WTC11 (cell line): Measurements from ENCODE around the gene FERMT2. TPM values are rescaled to one million over a fixed set of nuclear protein-coding genes. Genes with fewer than 3 reads are reported as not detected.

ENCODE experiments used
- ATAC-seq: fragments of 200-7000 bp; cut with Tn5 transposase; 2 replicates; pipeline ENCODE4 v1.10.0; 2021; ENCODE audit warnings: mild to moderate bottlenecking, moderate library complexity
- CTCF ChIA-PET: fragments of 300-600 bp; sonication (Branson Sonifier 250); formaldehyde crosslinking; loops from one replicate; lab custom pipeline; 2021; ENCODE audit warnings: antibody characterized with exemption; lab: Charles Lee
- POLR2A ChIA-PET: fragments of 350-600 bp; sonication (Branson Sonifier 250); formaldehyde crosslinking; loops from one replicate; lab custom pipeline; 2021; ENCODE audit warnings: antibody characterized with exemption; lab: Charles Lee
- DNase-seq: peaks from one replicate; pipeline ENCODE4 v3.0.0; 2021; ENCODE audit warnings: low spot score
- H3K27ac Mint-ChIP-seq: 2 replicates; pipeline ENCODE4 v1.8.0; 2021; ENCODE audit warnings: mixed read lengths
- H3K27me3 Mint-ChIP-seq: 2 replicates; pipeline ENCODE4 v1.8.0; 2021; ENCODE audit warnings: low read depth, mild to moderate bottlenecking, moderate library complexity, mixed read lengths
- H3K36me3 Mint-ChIP-seq: 2 replicates; pipeline ENCODE4 v1.8.0; 2021; ENCODE audit warnings: mixed read lengths
- H3K4me1 Mint-ChIP-seq: 2 replicates; pipeline ENCODE4 v1.8.0; 2022; ENCODE audit warnings: mixed read lengths
- H3K4me3 Mint-ChIP-seq: 2 replicates; pipeline ENCODE4 v1.8.0; 2021; ENCODE audit warnings: mild to moderate bottlenecking, moderate library complexity, mixed read lengths
- H3K9me3 Mint-ChIP-seq: 2 replicates; pipeline ENCODE4 v1.8.0; 2021; ENCODE audit warnings: mixed read lengths
- ATF1 ChIP-seq: sonication (generic); formaldehyde crosslinking; IDR thresholded peaks from 2 replicates; pipeline ENCODE4 v1.8.1; 2023; ENCODE audit warnings: mild to moderate bottlenecking, moderate library complexity, missing genetic modification reagents
- CBFB ChIP-seq: sonication (generic); formaldehyde crosslinking; IDR thresholded peaks from 2 replicates; pipeline ENCODE4 v1.8.1; 2022; ENCODE audit warnings: mild to moderate bottlenecking, low read depth, missing genetic modification reagents
- EMX1 ChIP-seq: fragments of 250-450 bp; sonication (Bioruptor Pico); IDR thresholded peaks from 2 replicates; pipeline ENCODE4 v1.8.0; 2021; ENCODE audit warnings: mild to moderate bottlenecking
- ETV6 ChIP-seq: sonication (generic); formaldehyde crosslinking; IDR thresholded peaks from 2 replicates; pipeline ENCODE4 v1.8.1; 2022; ENCODE audit warnings: mild to moderate bottlenecking, missing genetic modification reagents
- FOXK1 ChIP-seq: sonication (generic); formaldehyde crosslinking; IDR thresholded peaks from 2 replicates; pipeline ENCODE4 v1.8.0; 2022; ENCODE audit warnings: mild to moderate bottlenecking, moderate library complexity, missing genetic modification reagents
- GTF2I ChIP-seq: fragments of 250-450 bp; sonication (Bioruptor Pico); conservative IDR thresholded peaks from 2 replicates; pipeline ENCODE4 v1.4.0; 2021; ENCODE audit warnings: mild to moderate bottlenecking
- IRF2 ChIP-seq: sonication (generic); formaldehyde crosslinking; IDR thresholded peaks from 2 replicates; pipeline ENCODE4 v1.8.0; 2022; ENCODE audit warnings: low read depth, missing genetic modification reagents, borderline replicate concordance
- NFE2L1 ChIP-seq: sonication (generic); formaldehyde crosslinking; IDR thresholded peaks from 2 replicates; pipeline ENCODE4 v1.8.1; 2023; ENCODE audit warnings: missing genetic modification reagents
- NR3C1 ChIP-seq: sonication (generic); formaldehyde crosslinking; conservative IDR thresholded peaks from 2 replicates; pipeline ENCODE4 v1.8.1; 2023; ENCODE audit warnings: low read depth, mild to moderate bottlenecking, missing genetic modification reagents
- OVOL2 ChIP-seq: fragments of 250-450 bp; sonication (Bioruptor Pico); IDR thresholded peaks from 2 replicates; pipeline ENCODE4 v1.9.0; 2021; ENCODE audit warnings: mild to moderate bottlenecking, borderline replicate concordance
- PREB ChIP-seq: sonication (generic); formaldehyde crosslinking; IDR thresholded peaks from 2 replicates; pipeline ENCODE4 v1.8.1; 2022; ENCODE audit warnings: mild to moderate bottlenecking, missing genetic modification reagents, moderate library complexity, borderline replicate concordance
- PRRX2 ChIP-seq: fragments of 250-450 bp; sonication (Bioruptor Pico); IDR thresholded peaks from 2 replicates; pipeline ENCODE4 v1.8.0; 2021; ENCODE audit warnings: mild to moderate bottlenecking
- SMAD4 ChIP-seq: sonication (generic); formaldehyde crosslinking; IDR thresholded peaks from 2 replicates; pipeline ENCODE4 v1.8.0; 2022; ENCODE audit warnings: mild to moderate bottlenecking, missing genetic modification reagents
- SOX15 ChIP-seq: fragments of 250-450 bp; sonication (Bioruptor Pico); IDR thresholded peaks from 2 replicates; pipeline ENCODE4 v1.9.0; 2021; ENCODE audit warnings: mild to moderate bottlenecking
- TCF7 ChIP-seq: sonication (generic); formaldehyde crosslinking; IDR thresholded peaks from 2 replicates; pipeline ENCODE4 v1.8.0; 2022; ENCODE audit warnings: mild to moderate bottlenecking, low read depth, missing genetic modification reagents, moderate library complexity
- TEAD1 ChIP-seq: sonication (generic); formaldehyde crosslinking; IDR thresholded peaks from 2 replicates; pipeline ENCODE4 v1.8.0; 2022; ENCODE audit warnings: mild to moderate bottlenecking, missing genetic modification reagents
- TEAD4 ChIP-seq: sonication (generic); formaldehyde crosslinking; IDR thresholded peaks from 2 replicates; pipeline ENCODE4 v1.8.0; 2022; ENCODE audit warnings: mild to moderate bottlenecking, missing genetic modification reagents
- ZBTB43 ChIP-seq: sonication (generic); formaldehyde crosslinking; IDR thresholded peaks from 2 replicates; pipeline ENCODE4 v1.8.1; 2023; ENCODE audit warnings: mild to moderate bottlenecking, missing genetic modification reagents
- ZNF396 ChIP-seq: fragments of 250-450 bp; sonication (Bioruptor Pico); IDR thresholded peaks from 2 replicates; pipeline ENCODE4 v1.8.0; 2021; ENCODE audit warnings: mild to moderate bottlenecking, moderate library complexity, borderline replicate concordance
- ZNF416 ChIP-seq: fragments of 250-450 bp; sonication (Bioruptor Pico); IDR thresholded peaks from 2 replicates; pipeline ENCODE4 v1.9.0; 2021; ENCODE audit warnings: mild to moderate bottlenecking, inconsistent platforms
- ZNF423 ChIP-seq: fragments of 250-450 bp; sonication (Bioruptor Pico); IDR thresholded peaks from 2 replicates; pipeline ENCODE4 v2.1.2; 2022; ENCODE audit warnings: mild to moderate bottlenecking, moderate library complexity
- total RNA-seq: library from RNA; stranded (reverse); gene quantifications from 3 replicates; pipeline ENCODE4 v1.2.3, GENCODE V29; 2021
- TF ChIP-seq, protein P1 (sequence below): sonication (generic); formaldehyde crosslinking; IDR thresholded peaks from 2 replicates; pipeline ENCODE4 v1.8.0; 2022; ENCODE audit warnings: mild to moderate bottlenecking, missing genetic modification reagents
- TF ChIP-seq, protein P2 (sequence below): sonication (generic); formaldehyde crosslinking; IDR thresholded peaks from 2 replicates; pipeline ENCODE4 v1.8.0; 2022; ENCODE audit warnings: mild to moderate bottlenecking, missing genetic modification reagents
- TF ChIP-seq, protein P3 (sequence below): sonication (generic); formaldehyde crosslinking; IDR thresholded peaks from 2 replicates; pipeline ENCODE4 v1.8.1; 2022; ENCODE audit warnings: low read depth, mild to moderate bottlenecking, moderate library complexity, missing genetic modification reagents, borderline replicate concordance

The FERMT2 gene
- total RNA-seq, 1 experiment from 2014 or later = 92.8 TPM

- ChIA-PET CTCF (no interaction called here), POLR2A (no interaction called here)
- DNase-seq (no peak), ATAC-seq (no peak)
- Mint-ChIP-seq H3K9me3 (no peaks in the 10 kb centered on the region), H3K27me3 (no peaks in the 10 kb centered on the region), H3K4me1 (0 out of 2 replicates have a peak, but pooled peaks cover 8% of the 10 kb centered on the region), H3K27ac (no peak overlapping the region), H3K36me3 (peaks cover 8% of the 10 kb centered on the region), H3K4me3 (no peak overlapping the region)
- TF ChIP-seq SOX15 (no peak), PRRX2 (CRISPR knock-in tag) (no peak), SMAD4 (CRISPR knock-in tag) (no peak), ETV6 (no peak), FOXK1 (CRISPR knock-in tag) (no peak), ZBTB43 (CRISPR knock-in tag) (no peak), ZNF396 (CRISPR knock-in tag) (no peak), TCF7 (no peak), CBFB (no peak), ATF1 (CRISPR knock-in tag) (no peak), NFE2L1 (CRISPR knock-in tag) (no peak), ZNF423 (CRISPR knock-in tag) (no peak)
- TF ChIP-seq, protein P1, sequence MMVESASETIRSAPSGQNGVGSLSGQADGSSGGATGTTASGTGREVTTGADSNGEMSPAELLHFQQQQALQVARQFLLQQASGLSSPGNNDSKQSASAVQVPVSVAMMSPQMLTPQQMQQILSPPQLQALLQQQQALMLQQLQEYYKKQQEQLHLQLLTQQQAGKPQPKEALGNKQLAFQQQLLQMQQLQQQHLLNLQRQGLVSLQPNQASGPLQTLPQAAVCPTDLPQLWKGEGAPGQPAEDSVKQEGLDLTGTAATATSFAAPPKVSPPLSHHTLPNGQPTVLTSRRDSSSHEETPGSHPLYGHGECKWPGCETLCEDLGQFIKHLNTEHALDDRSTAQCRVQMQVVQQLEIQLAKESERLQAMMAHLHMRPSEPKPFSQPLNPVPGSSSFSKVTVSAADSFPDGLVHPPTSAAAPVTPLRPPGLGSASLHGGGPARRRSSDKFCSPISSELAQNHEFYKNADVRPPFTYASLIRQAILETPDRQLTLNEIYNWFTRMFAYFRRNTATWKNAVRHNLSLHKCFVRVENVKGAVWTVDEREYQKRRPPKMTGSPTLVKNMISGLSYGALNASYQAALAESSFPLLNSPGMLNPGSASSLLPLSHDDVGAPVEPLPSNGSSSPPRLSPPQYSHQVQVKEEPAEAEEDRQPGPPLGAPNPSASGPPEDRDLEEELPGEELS (CRISPR knock-in tag) = no peak
- TF ChIP-seq, protein P2, sequence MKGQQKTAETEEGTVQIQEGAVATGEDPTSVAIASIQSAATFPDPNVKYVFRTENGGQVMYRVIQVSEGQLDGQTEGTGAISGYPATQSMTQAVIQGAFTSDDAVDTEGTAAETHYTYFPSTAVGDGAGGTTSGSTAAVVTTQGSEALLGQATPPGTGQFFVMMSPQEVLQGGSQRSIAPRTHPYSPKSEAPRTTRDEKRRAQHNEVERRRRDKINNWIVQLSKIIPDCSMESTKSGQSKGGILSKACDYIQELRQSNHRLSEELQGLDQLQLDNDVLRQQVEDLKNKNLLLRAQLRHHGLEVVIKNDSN = no peak
- TF ChIP-seq, protein P3, sequence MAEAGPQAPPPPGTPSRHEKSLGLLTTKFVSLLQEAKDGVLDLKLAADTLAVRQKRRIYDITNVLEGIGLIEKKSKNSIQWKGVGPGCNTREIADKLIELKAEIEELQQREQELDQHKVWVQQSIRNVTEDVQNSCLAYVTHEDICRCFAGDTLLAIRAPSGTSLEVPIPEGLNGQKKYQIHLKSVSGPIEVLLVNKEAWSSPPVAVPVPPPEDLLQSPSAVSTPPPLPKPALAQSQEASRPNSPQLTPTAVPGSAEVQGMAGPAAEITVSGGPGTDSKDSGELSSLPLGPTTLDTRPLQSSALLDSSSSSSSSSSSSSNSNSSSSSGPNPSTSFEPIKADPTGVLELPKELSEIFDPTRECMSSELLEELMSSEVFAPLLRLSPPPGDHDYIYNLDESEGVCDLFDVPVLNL (CRISPR knock-in tag) = no peak
Measured at GRCh38 chr14:52911904-52912303, 38.9 kb downstream of the FERMT2 start.

DNA sequence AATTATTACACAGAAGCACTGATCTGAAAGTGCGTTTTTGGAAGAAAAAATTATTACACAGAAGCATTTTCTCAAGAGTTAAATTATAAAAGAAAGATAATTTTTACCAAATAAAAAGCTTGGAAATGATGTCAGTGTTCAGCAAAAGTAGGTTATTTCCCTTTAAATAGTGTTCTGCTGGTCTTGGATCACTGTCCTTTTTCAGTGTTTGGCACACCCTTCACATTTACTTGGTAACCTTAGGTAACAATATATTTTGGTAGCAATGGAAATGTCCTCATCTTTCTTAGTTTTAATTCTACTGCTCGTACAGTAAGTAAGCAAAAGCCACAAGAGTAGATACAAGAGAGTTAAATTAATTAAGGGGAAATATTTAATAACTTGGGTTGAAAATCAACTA, 40.3 kb downstream of the FERMT2 start:
- POLR2A ChIA-PET = no interaction called here
- peaks cover 16% of the 10 kb centered on the region for H3K4me1 Mint-ChIP-seq
- no peak overlapping the region for H3K4me3 Mint-ChIP-seq
- H3K36me3 Mint-ChIP-seq = peaks cover 5% of the 10 kb centered on the region
- ATAC-seq (no peak), DNase-seq (no peak)
- H3K9me3 Mint-ChIP-seq = no peaks in the 10 kb centered on the region
- TF ChIP-seq TEAD1 (CRISPR knock-in tag) (no peak), EMX1 (CRISPR knock-in tag) (no peak), TCF7 (no peak)
- CTCF ChIA-PET = no interaction called here
- H3K27ac Mint-ChIP-seq = no peak overlapping the region
- no peaks in the 10 kb centered on the region for H3K27me3 Mint-ChIP-seq

DNA sequence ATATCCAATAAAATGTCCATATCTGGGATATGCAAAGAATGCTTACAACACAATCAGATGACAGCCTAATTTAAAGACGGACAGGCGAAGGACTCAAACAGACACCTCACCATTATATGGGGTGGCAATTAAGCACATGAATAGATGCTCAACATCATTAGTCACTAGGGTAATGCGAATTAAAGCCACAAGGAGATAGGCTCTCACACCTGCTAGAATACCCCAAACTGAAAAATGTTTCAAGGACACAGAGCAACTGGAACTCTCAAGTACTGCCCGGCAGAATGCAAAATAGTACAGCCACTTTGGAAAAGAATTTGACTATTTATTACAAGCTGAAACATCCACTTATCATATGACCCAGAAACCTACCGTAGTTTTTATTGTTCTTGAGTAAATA, 42.9 kb downstream of the FERMT2 start:
- ChIA-PET POLR2A (no interaction called here), CTCF (no interaction called here)
- Mint-ChIP-seq H3K4me3 (no peak overlapping the region), H3K27ac (no peak overlapping the region), H3K9me3 (no peaks in the 10 kb centered on the region), H3K4me1 (peaks cover 21% of the 10 kb centered on the region), H3K36me3 (peaks cover 5% of the 10 kb centered on the region), H3K27me3 (no peaks in the 10 kb centered on the region)
- no peak for TF ChIP-seq IRF2 (CRISPR knock-in tag)
- TF ChIP-seq GTF2I (CRISPR knock-in tag) = no peak
- TF ChIP-seq PREB (CRISPR knock-in tag) = no peak
- no peak for TF ChIP-seq OVOL2 (CRISPR knock-in tag)
- TF ChIP-seq NR3C1 (CRISPR knock-in tag) = no peak
- TF ChIP-seq ZNF416 = no peak
- no peak for TF ChIP-seq TEAD4 (CRISPR knock-in tag)
- TF ChIP-seq ZNF396 (CRISPR knock-in tag) = no peak
- DNase-seq (no peak), ATAC-seq (no peak)
